Measurements from ENCODE around the gene GOLGA6L9.
"Not testable (repeated sequence)": the region's sequence is repeated elsewhere in the genome, so short reads cannot be mapped to it uniquely, and the experiment has no call there.

DNA sequence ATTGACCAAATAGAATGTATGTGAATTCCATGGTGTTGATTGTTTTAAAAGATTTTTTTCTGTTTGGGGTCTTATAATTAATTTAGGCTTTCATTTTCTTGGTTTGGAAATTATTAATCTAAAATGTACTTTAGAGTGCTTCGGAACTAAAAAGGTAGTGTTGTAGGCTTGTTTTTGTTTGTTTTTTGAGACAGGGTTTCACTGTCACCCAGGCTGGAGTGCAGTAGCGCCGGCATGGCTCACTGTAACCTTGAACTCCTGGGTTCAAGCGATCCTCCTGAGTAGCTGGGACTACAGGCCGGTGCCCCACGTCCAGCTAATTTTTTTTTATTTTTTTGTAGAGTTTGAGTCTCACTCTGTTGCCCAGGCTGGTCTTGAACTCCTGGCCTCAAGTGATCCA lies 27.7 kb upstream of the GOLGA6L9 start:
- TF ChIP-seq EZH2phosphoT487 (IDR thresholded peaks at IDR 0.05; ENCODE audit: insufficient read depth, low read depth); EZH2 (IDR thresholded peaks at IDR 0.05; ENCODE audit: insufficient read depth, poor library complexity, severe bottlenecking): not testable (repeated sequence)

All from GM23248 (cell line).